Suprapubic skin (tissue), 4 donors: ENCODE data around the gene PPM1M.

Experiments
- CTCF ChIP-seq, 2 donors: fragments of 200-600 bp in 1 of 2; fragments of 450-650 bp in 1 of 2; sonication (generic) in 1 of 2; IDR thresholded peaks; one replicate each; pipeline ENCODE4 v1.5.1; 2016 to 2019; ENCODE audit warnings: antibody characterized with exemption in 2 of 2, mild to moderate bottlenecking in 1 of 2, moderate library complexity in 1 of 2
- EP300 ChIP-seq: sonication (generic); formaldehyde crosslinking; IDR thresholded peaks from one replicate; pipeline ENCODE4 v1.6.1; 2017; ENCODE audit warnings: antibody characterized with exemption
- POLR2A ChIP-seq, 2 donors: fragments of 450-650 bp; IDR thresholded peaks; one replicate each; pipeline ENCODE4 v1.6.1; 2017; ENCODE audit warnings: antibody characterized with exemption in 2 of 2, mild to moderate bottlenecking in 2 of 2, moderate library complexity in 2 of 2
- POLR2AphosphoS5 ChIP-seq, 3 donors: sonication (generic); formaldehyde crosslinking; IDR thresholded peaks; one replicate each; pipeline ENCODE4 v1.6.1; 2017; ENCODE audit warnings: antibody characterized with exemption in 3 of 3

GRCh38 chr3:52221141-52221562 lies 24.4 kb upstream of the PPM1M start:
- TF ChIP-seq POLR2AphosphoS5 (IDR thresholded peaks at IDR 0.05) = no peak
- no peak for TF ChIP-seq CTCF (IDR thresholded peaks at IDR 0.05)
- no peak for TF ChIP-seq POLR2A (IDR thresholded peaks at IDR 0.05)
- TF ChIP-seq EP300 = no peak
